Stimulated activated CD8-positive, alpha-beta memory T cell treated with anti-CD3 and anti-CD28 coated beads, Interleukin-7, amount 100 ng/mL, for 48 hours (primary cell): ENCODE measurements around the gene DOCK4.

Experiments used
- DNase-seq, 2 donors: peaks; one replicate each; pipeline ENCODE4 v3.0.0-alpha.2; 2020; ENCODE audit warnings: low read depth in 1 of 2; ENCODE audit errors: extremely low read depth in 1 of 2

The DOCK4 gene

GRCh38 chr7:112059675-112060074, 146.5 kb downstream of the DOCK4 start:
- DNase-seq, result no peak

- no peak for DNase-seq
Observed at GRCh38 chr7:112058686-112059085, 147.5 kb downstream of the DOCK4 start.

- no peak for DNase-seq
Observed at GRCh38 chr7:112056409-112056808, 149.8 kb downstream of the DOCK4 start.

GRCh38 chr7:112053737-112054069, 152.5 kb downstream of the DOCK4 start:
- no peak for DNase-seq

- no peak for DNase-seq
Observed at GRCh38 chr7:112052993-112053736, 153.0 kb downstream of the DOCK4 start.

GRCh38 chr7:112052498-112052897, 153.7 kb downstream of the DOCK4 start:
- DNase-seq, result no peak

- no peak for DNase-seq
Observed at GRCh38 chr7:112050250-112050881, 155.8 kb downstream of the DOCK4 start.

- DNase-seq, result no peak
Observed at GRCh38 chr7:112049555-112050249, 156.5 kb downstream of the DOCK4 start.

- no peak for DNase-seq
Observed at GRCh38 chr7:112047421-112047820, 158.8 kb downstream of the DOCK4 start.

- no peak for DNase-seq
Observed at GRCh38 chr7:112045222-112045621, 161.0 kb downstream of the DOCK4 start.

GRCh38 chr7:112042631-112043030, 163.6 kb downstream of the DOCK4 start:
- DNase-seq, result no peak

GRCh38 chr7:112038353-112038752, 167.8 kb downstream of the DOCK4 start:
- DNase-seq, result no peak

- no peak for DNase-seq
Observed at GRCh38 chr7:112036071-112036470, 170.1 kb downstream of the DOCK4 start.

- no peak for DNase-seq
Observed at GRCh38 chr7:112031689-112032088, 174.5 kb downstream of the DOCK4 start.

GRCh38 chr7:112025556-112025955, 180.6 kb downstream of the DOCK4 start:
- DNase-seq, result no peak

GRCh38 chr7:112023786-112024185, 182.4 kb downstream of the DOCK4 start:
- DNase-seq, result no peak

- DNase-seq, result no peak
Observed at GRCh38 chr7:112023282-112023681, 182.9 kb downstream of the DOCK4 start.

GRCh38 chr7:112022128-112022527, 184.1 kb downstream of the DOCK4 start:
- DNase-seq, result no peak

GRCh38 chr7:112021379-112022044, 184.7 kb downstream of the DOCK4 start:
- no peak for DNase-seq

GRCh38 chr7:112020800-112021199, 185.4 kb downstream of the DOCK4 start:
- DNase-seq, result no peak

GRCh38 chr7:112019932-112020331, 186.3 kb downstream of the DOCK4 start:
- no peak for DNase-seq
